ENCODE results near the gene B3GNT7. TPM values are rescaled to one million over a fixed set of nuclear protein-coding genes. Genes with fewer than 3 reads are reported as not detected.

B3GNT7 gene
- total and polyA plus RNA-seq, 12 donors, result 0.72 to 61.7 (median 2.1) TPM

DNA sequence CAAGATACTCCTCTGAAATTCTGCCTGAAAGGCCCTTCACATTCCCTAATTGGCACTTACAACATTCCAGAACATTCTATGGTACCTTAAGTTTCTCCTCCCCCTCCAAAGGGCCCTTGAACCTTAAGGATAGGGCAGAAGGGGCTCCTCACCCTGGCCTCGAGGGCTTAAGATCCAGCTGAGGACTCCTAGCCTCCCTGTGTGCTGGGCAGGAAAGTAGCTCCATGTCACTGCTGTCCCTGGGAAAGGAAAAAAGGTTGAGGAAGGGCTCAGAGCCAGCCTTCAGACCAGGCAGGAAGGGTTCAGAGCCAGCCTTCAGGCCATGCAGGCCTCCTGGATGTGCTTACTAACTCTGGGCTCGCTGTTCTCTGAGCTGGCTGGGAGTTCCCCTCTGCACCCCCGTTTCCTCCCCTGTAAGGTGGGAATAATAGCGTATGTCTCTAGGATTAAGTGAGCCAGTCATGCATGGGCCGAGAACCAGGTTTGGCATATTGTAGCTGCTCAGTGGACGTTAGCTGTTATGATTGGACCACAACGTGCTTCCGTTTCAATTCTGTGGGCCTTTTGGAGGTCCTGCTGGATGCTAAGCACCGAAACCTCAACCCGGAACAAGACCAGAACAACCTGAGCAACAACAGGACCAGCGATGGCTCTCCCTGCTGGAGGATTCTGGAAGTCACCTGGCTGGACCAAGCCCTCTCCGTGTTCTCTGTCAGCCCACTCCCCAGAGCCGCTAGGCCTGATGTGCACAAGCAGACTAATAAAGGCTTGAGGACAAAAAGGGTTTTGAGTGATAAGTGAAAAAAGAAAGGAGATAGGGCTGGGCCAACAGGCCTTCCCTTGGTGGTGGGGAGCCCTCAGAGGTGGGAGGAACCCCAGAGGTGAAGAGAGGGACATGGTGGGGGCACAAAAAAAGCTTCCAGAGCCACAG lies 1.0 kb upstream of the B3GNT7 start:
- Histone ChIP-seq H3K27ac (peak overlapping the region in 1 of 10 donors; percentile 70), H3K36me3 (peaks cover 0 to 13% (median 0%) of the 10 kb centered on the region in 9 donors), H3K4me3 (peak overlapping the region in 1 of 10 donors; percentile 42), H3K9me3 (no peaks in the 10 kb centered on the region), H3K4me1 (peaks cover 0 to 35% (median 8%) of the 10 kb centered on the region in 9 donors), H3K27me3 (peaks cover 0 to 31% (median 20%) of the 10 kb centered on the region in 7 donors)
- DNase-seq, result no peak
- intact Hi-C loops (cut with DNase I), result loop anchor here in 3 of 10 donors (1.0 to 5.0 kb wide), 2 partner anchors 19 to 97 kb away; no protein-coding TSS in a partner anchor
- ATAC-seq, result no peak
- 85% methylated on average over 13 of the region's 13 CpGs for WGBS, 2 donors
- TF ChIP-seq, protein P1, sequence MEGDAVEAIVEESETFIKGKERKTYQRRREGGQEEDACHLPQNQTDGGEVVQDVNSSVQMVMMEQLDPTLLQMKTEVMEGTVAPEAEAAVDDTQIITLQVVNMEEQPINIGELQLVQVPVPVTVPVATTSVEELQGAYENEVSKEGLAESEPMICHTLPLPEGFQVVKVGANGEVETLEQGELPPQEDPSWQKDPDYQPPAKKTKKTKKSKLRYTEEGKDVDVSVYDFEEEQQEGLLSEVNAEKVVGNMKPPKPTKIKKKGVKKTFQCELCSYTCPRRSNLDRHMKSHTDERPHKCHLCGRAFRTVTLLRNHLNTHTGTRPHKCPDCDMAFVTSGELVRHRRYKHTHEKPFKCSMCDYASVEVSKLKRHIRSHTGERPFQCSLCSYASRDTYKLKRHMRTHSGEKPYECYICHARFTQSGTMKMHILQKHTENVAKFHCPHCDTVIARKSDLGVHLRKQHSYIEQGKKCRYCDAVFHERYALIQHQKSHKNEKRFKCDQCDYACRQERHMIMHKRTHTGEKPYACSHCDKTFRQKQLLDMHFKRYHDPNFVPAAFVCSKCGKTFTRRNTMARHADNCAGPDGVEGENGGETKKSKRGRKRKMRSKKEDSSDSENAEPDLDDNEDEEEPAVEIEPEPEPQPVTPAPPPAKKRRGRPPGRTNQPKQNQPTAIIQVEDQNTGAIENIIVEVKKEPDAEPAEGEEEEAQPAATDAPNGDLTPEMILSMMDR (IDR thresholded peaks at IDR 0.05), result peak in 6 of 9 donors; percentile 9 to 20 (median 15)

DNA sequence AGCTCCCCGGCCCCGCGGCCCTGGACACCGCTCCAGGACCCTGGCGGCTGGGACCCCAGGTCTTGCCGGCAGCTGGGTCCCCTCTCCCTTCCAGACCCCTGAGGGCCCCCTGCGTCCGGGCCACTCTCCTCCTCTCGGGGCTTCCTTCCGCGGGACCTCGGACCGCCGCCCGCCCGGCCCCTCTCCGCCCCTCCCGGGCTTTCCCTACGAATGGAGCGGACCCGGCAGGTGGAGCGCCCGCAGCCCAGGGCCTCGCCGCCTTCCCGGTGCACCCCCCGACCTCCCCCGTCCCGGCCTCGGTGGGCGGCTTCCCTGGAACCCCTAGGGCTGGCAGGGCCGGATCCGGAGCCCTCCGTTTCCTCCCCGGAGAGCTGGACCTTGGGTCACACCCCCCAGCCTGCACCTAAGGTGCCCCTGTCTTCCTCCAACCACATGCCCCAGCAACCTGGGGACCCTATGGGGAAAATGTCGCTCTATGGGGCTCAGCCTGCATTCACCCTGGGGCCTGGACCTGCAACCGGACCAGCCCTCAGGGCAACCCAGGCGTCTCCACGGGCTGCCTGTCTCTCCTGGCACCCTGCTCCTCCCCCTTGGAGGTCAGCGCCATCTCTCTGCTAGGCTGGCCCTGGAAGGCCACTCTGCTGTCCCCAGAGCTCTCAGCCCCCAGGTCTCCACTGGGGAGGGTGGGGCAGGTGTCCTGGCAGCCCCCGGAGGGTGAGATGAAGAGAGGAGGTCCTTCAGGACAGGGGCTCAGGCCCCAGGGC lies 730 bp downstream of the B3GNT7 start:
- ATAC-seq (peak in 1 of 8 donors; percentile 2), DNase-seq (no peak)
- 13 to 14% methylated on average over 33 to 41 of the region's 41 CpGs for WGBS, 2 donors
- intact Hi-C loops (cut with DNase I), result loop anchor here in 2 of 10 donors (5.0 kb wide), 1 partner anchor 99 kb away; no protein-coding TSS in a partner anchor
- Histone ChIP-seq H3K36me3 (peaks cover 0 to 13% (median 0%) of the 10 kb centered on the region in 9 donors), H3K9me3 (no peaks in the 10 kb centered on the region), H3K27ac (peak overlapping the region in 5 of 10 donors; percentile 13 to 70 (median 47)), H3K4me1 (peaks cover 0 to 31% (median 16%) of the 10 kb centered on the region in 9 donors), H3K27me3 (peaks cover 0 to 31% (median 20%) of the 10 kb centered on the region in 7 donors), H3K4me3 (peak overlapping the region; percentile 10 to 60 (median 52))
- TF ChIP-seq, protein P1 (IDR thresholded peaks at IDR 0.05), result no peak

DNA sequence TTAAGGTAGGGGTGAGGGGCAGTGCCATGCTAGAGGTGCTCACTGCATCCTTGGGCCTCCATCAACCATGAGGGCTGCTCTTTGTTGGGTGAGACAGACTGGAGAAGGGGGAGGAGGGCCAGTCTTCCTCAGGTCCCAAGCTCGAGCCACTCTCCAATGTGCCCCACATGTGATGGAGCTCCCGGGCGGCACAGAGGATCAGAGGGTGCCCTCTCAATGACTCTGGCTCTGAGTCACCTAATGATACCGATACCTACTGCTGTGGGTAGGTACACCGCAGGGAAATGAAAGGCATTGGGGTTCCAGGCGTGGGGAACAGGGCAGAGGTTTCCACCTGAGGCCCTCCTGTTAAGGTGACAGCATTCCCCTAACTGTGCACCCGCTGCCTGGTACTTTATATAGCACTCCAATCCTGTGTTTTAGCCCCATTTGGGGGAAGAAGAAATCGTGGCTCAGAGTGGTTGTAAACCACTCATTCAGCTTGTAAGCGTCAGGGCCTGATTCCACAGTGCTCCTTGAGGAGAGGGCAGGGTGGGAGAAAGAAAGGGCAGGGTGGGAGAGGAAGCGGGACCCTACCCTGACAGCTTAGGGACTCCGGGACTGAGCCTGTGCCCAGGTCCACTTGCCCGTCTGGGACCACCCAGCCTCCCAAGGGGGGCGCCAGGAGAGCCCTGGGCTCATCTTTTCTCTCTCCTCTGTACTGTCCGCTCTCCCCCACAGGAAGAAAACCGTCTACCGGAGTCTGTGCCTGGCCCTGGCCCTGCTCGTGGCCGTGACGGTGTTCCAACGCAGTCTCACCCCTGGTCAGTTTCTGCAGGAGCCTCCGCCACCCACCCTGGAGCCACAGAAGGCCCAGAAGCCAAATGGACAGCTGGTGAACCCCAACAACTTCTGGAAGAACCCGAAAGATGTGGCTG lies 1.8 kb downstream of the B3GNT7 start:
- intact Hi-C loops (cut with DNase I), result loop anchor here in 2 of 10 donors (5.0 kb wide), 1 partner anchor 100 kb away; no protein-coding TSS in a partner anchor
- 95 to 97% methylated on average over 21 to 22 of the region's 22 CpGs for WGBS, 2 donors
- Histone ChIP-seq H3K4me3 (no peak overlapping the region), H3K27ac (no peak overlapping the region), H3K27me3 (peaks cover 0 to 31% (median 20%) of the 10 kb centered on the region in 7 donors), H3K36me3 (peaks cover 0 to 13% (median 0%) of the 10 kb centered on the region in 9 donors), H3K9me3 (no peaks in the 10 kb centered on the region), H3K4me1 (peaks cover 0 to 27% (median 16%) of the 10 kb centered on the region in 9 donors)
- TF ChIP-seq, protein P1 (IDR thresholded peaks at IDR 0.05), result no peak
- ATAC-seq (no peak), DNase-seq (no peak)
